Natural killer cell treated with Interleukin-12 subunit alpha and Interleukin-12 subunit beta and Interleukin-15 and Interleukin-18, amount 100 ng/mL, for 72 hours (primary cell): ENCODE results near the gene ZKSCAN8. TPM values are rescaled to one million over a fixed set of nuclear protein-coding genes. Genes with fewer than 3 reads are reported as not detected.

Experiments used
- ATAC-seq, 2 donors: fragments of 150-1000 bp; cut with Tn5 transposase in 1 of 2; sonication (Bioruptor Pico), chemical (Tn5 transposase) in 1 of 2; 2 replicates each; pipeline ENCODE4 v1.10.0; 2021
- DNase-seq: peaks from one replicate; pipeline ENCODE4 v3.0.0; 2022; ENCODE audit warnings: low spot score
- H3K27ac Mint-ChIP-seq, 2 donors: 1 replicate in 1 of 2; 2 replicates in 1 of 2; pipeline ENCODE4 v1.8.0; 2022; ENCODE audit warnings: mixed read lengths in 2 of 2, mild to moderate bottlenecking in 1 of 2, moderate library complexity in 1 of 2
- H3K27me3 Mint-ChIP-seq, 2 donors: 1 replicate in 1 of 2; 2 replicates in 1 of 2; pipeline ENCODE4 v1.8.0; 2022; ENCODE audit warnings: mixed read lengths in 2 of 2
- H3K36me3 Mint-ChIP-seq: one replicate; pipeline ENCODE4 v1.8.0; 2022; ENCODE audit warnings: mixed read lengths
- H3K4me1 Mint-ChIP-seq, 2 donors: 1 replicate in 1 of 2; 2 replicates in 1 of 2; pipeline ENCODE4 v1.8.0; 2022; ENCODE audit warnings: low read depth in 2 of 2, mixed read lengths in 2 of 2, mild to moderate bottlenecking in 1 of 2
- H3K4me3 Mint-ChIP-seq: one replicate; pipeline ENCODE4 v1.8.0; 2022; ENCODE audit warnings: mixed read lengths
- H3K9me3 Mint-ChIP-seq: 2 replicates; pipeline ENCODE4 v1.8.0; 2022; ENCODE audit warnings: mixed read lengths
- total RNA-seq, 2 donors: library from RNA; stranded (reverse); gene quantifications; one replicate each; pipeline ENCODE4 v1.2.3, GENCODE V29; 2022

Gene ZKSCAN8
- total RNA-seq, 2 donors from 2014 or later: 18.2 to 20.0 TPM

DNA sequence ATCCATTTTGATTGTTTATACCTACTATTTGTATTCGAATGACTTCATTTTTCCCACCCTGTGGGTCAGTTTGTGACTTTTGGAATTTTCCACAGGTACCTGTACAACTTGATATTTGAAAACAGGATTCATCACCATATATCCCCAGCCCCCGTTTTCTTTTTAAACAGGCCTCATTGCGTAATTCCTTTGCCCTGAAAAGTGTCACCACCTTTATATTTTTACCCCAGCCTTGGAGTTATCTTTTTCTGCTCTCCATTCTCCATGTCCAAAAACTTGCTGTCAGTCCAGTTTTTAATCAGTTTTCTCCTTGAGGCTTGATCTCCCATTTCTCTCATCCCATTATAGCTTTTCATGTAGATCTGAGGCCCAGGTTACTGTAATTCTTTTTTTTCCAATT is 16.6 kb downstream of the ZKSCAN8 start:
- Mint-ChIP-seq H3K9me3 (peaks cover 6% of the 10 kb centered on the region), H3K27me3 (no peaks in the 10 kb centered on the region), H3K4me1 (peaks cover 6 to 11% of the 10 kb centered on the region in 2 donors), H3K4me3 (no peak overlapping the region), H3K27ac (peak overlapping the region in 1 of 2 donors; percentile 14), H3K36me3 (peaks cover 54% of the 10 kb centered on the region)
- DNase-seq (no peak), ATAC-seq (no peak)

DNA sequence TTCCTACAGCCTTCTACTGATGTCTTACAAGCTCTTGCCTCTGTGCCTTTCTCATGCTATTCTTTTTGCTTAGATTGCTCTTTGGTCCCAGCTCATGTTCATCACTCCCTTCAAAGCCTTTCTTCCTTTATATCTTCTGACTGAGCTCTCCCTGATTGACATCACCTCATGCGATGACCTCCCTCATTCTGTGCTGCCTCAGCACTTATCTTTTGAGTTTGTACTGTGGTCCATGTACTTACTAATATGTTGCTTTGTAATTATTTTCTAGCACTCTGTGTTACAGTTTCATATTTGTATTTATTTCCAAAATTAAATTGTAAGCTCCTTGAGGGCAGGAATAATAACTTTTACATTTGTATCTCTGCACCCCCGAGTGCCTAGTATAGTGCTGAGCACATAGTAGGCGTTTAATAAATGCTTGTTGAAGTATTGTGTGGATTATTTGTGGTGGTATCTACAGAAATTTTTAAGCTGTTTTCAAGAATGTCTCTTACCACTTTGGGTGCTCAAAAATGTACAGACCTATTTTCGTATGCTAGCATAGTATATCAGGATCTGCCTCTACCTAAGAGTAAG is 17.4 kb downstream of the ZKSCAN8 start:
- H3K36me3 Mint-ChIP-seq: peaks cover 47% of the 10 kb centered on the region
- no peak overlapping the region for H3K4me3 Mint-ChIP-seq
- peaks cover 6 to 11% of the 10 kb centered on the region in 2 donors for H3K4me1 Mint-ChIP-seq
- no peaks in the 10 kb centered on the region for H3K27me3 Mint-ChIP-seq
- H3K9me3 Mint-ChIP-seq: peaks cover 6% of the 10 kb centered on the region
- DNase-seq: no peak
- ATAC-seq: no peak
- no peak overlapping the region for H3K27ac Mint-ChIP-seq

DNA sequence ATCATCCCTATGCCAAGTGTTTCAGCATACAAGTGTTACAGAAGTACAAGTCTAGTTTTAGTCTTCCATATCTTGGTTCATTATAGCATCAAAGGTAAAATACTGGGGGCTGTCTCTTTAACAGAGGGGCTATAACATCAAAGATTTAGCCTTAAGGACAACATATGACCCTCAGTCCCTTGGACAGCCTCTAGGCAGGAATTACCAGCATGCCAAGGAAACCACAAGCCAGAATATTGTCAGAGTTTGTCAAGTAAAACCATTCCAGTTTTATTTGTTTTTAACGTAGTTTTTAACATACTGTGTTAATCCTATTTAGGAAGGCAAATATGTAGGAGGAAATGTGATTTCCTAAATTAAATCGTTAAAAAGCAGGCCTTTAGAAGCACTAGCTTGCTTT is 18.6 kb downstream of the ZKSCAN8 start:
- Mint-ChIP-seq H3K9me3 (peaks cover 6% of the 10 kb centered on the region), H3K4me3 (no peak overlapping the region), H3K27me3 (peaks cover 0 to 3% of the 10 kb centered on the region in 2 donors), H3K27ac (no peak overlapping the region), H3K4me1 (peaks cover 6 to 11% of the 10 kb centered on the region in 2 donors), H3K36me3 (peaks cover 35% of the 10 kb centered on the region)
- no peak for DNase-seq
- ATAC-seq: no peak

DNA sequence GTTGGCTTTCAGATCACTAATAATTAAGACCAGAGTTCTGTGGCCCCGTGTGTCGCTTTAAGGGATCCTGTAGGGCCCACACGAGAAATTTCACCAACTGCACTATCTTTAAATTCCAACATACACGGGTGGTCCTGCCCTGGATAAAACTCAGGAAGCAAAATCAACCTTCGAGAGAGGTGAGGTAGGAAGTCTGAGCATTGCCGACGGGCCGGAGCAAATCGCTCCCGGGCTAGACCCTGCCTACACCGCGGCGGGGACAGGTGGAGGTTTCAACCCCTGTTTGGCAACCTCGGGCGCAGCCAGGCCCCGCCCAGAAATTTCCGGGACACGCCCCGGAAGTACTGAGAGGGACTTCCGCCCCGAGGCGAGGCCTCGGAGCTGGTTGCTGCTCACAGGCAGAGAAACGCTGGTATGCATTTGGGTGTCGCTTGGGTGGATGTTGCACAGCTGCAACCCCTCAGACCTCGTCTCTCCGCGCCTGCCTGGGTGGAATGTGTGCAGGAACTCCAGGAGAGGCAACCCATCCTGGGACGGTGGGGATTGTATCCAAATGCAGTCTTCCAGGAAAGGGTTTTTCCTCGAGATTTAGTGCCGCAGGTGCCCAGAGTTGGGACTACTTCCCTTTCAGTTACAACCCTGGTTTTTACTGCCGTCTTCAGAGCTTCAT is 19.9 kb downstream of the ZKSCAN8 start:
- Mint-ChIP-seq H3K9me3 (peaks cover 6% of the 10 kb centered on the region), H3K4me1 (peaks cover 6 to 11% of the 10 kb centered on the region in 2 donors), H3K27ac (peak overlapping the region; percentile 5 to 75), H3K36me3 (peaks cover 30% of the 10 kb centered on the region), H3K27me3 (peaks cover 5 to 9% of the 10 kb centered on the region in 2 donors), H3K4me3 (peak overlapping the region; percentile 71)
- DNase-seq: peak; percentile 88
- ATAC-seq: peak; percentile 89 to 96

DNA sequence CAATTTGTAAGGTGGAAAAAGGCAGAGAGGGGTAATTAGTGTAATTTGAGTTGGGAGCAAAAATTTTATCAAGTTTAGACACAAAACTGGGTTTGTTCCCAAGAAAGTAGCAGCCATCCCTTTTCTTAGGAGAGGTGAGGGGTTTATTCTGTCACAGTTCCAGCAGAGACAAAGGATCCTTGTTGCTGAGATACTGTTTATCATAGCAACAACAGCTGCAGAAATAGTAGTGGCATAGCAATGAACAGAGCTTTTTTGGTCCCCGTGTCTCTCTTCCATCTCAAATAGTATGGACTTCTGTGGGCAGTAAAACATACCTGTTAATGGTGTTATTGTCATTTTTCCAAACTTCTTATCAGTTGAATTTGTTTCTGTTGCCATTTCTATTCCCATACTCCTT is 23.9 kb downstream of the ZKSCAN8 start:
- H3K27me3 Mint-ChIP-seq: peaks cover 7 to 17% of the 10 kb centered on the region in 2 donors
- H3K4me3 Mint-ChIP-seq: no peak overlapping the region
- H3K4me1 Mint-ChIP-seq: peaks cover 6 to 11% of the 10 kb centered on the region in 2 donors
- peaks cover 3% of the 10 kb centered on the region for H3K9me3 Mint-ChIP-seq
- ATAC-seq (no peak), DNase-seq (no peak)
- peaks cover 16% of the 10 kb centered on the region for H3K36me3 Mint-ChIP-seq
- H3K27ac Mint-ChIP-seq: no peak overlapping the region

DNA sequence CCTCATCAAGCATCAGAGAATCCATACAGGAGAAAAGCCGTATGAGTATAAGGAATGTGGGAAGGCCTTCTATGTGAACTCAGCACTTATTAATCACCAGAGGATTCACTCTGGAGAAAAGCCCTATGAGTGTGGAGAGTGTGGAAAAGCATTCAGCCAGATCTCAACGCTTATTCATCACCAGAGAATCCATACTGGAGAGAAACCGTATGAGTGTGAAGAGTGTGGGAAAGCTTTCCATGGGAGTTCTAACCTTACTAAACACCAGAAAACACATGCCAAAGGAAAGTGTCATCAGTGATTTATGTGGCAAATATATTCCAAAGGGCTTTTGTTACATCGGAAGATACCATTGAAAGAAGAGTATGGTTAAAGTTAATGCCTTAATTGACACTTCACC is 25.4 kb downstream of the ZKSCAN8 start:
- H3K9me3 Mint-ChIP-seq: no peaks in the 10 kb centered on the region
- DNase-seq (no peak), ATAC-seq (no peak)
- H3K27ac Mint-ChIP-seq: no peak overlapping the region
- H3K4me1 Mint-ChIP-seq: peaks cover 4% of the 10 kb centered on the region in 2 donors
- no peak overlapping the region for H3K4me3 Mint-ChIP-seq
- H3K36me3 Mint-ChIP-seq: peaks cover 14% of the 10 kb centered on the region
- H3K27me3 Mint-ChIP-seq: peaks cover 7 to 17% of the 10 kb centered on the region in 2 donors

DNA sequence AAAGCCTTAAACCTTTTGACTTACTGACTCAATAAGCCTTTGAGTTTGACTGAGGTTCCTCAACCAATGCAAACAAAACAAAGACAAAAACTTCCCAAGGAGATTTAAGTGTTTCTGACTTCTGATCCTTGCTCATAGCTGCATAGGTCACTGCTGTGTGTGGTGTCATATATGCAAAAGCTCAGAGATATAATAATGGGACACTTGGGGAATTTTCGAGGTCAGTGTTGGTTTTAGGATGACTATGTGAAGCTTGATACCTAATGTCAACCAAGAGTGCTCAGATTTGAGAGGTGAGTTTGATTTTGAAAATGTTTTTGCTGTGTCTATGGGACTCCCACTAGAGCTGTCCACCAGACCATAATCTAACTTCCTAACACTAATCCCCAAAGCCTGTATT is 26.2 kb downstream of the ZKSCAN8 start:
- DNase-seq (no peak), ATAC-seq (no peak)
- no peak overlapping the region for H3K27ac Mint-ChIP-seq
- no peak overlapping the region for H3K4me3 Mint-ChIP-seq
- peaks cover 9% of the 10 kb centered on the region for H3K36me3 Mint-ChIP-seq
- H3K27me3 Mint-ChIP-seq: peaks cover 7 to 17% of the 10 kb centered on the region in 2 donors
- H3K9me3 Mint-ChIP-seq: no peaks in the 10 kb centered on the region
- no peaks in the 10 kb centered on the region for H3K4me1 Mint-ChIP-seq

DNA sequence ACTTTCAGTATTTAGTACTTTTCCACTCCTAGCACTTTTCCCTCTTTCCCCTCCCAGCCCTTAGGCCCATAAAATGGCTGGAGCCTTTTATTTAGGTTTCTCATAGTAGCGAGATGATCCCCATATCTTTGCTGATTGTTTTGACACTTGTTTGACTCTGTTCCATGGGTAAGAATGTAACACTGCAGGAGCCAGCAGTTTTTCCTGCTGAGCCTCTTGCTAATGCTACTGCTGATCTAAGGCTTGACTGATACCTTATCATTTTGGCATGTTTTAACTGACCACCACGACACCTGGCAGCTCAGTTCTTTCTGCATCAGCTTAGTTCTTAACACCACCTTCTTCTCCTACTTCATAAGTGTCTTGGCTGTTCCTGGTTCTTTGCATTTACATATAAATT is 29.6 kb downstream of the ZKSCAN8 start:
- ATAC-seq: no peak
- H3K36me3 Mint-ChIP-seq: peaks cover 10% of the 10 kb centered on the region
- no peaks in the 10 kb centered on the region for H3K4me1 Mint-ChIP-seq
- no peak overlapping the region for H3K27ac Mint-ChIP-seq
- H3K27me3 Mint-ChIP-seq: peaks cover 22 to 23% of the 10 kb centered on the region in 2 donors
- H3K9me3 Mint-ChIP-seq: no peaks in the 10 kb centered on the region
- DNase-seq: no peak
- H3K4me3 Mint-ChIP-seq: no peak overlapping the region

DNA sequence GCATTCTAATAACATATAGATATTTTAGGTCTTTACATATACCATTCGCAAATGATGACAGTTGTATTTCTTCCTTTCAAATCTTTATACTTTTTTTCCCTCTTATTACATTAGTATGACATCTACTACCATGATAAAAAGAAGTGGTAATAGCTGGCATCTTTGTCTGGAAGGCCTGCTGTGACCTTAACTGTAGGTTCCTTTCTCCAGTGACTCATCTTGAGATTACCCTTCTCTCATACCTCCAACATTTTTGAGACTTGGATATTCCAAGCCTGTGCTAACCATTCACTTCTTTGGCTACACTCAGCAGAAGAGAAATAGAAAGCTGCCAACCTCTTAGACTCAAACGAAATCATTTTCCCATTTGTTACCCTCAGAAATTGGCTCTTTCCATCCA is 30.3 kb downstream of the ZKSCAN8 start:
- no peak for ATAC-seq
- no peaks in the 10 kb centered on the region for H3K4me1 Mint-ChIP-seq
- H3K27me3 Mint-ChIP-seq: peaks cover 22% of the 10 kb centered on the region in 2 donors
- no peaks in the 10 kb centered on the region for H3K9me3 Mint-ChIP-seq
- no peak for DNase-seq
- H3K36me3 Mint-ChIP-seq: peaks cover 9% of the 10 kb centered on the region
- no peak overlapping the region for H3K27ac Mint-ChIP-seq
- no peak overlapping the region for H3K4me3 Mint-ChIP-seq

DNA sequence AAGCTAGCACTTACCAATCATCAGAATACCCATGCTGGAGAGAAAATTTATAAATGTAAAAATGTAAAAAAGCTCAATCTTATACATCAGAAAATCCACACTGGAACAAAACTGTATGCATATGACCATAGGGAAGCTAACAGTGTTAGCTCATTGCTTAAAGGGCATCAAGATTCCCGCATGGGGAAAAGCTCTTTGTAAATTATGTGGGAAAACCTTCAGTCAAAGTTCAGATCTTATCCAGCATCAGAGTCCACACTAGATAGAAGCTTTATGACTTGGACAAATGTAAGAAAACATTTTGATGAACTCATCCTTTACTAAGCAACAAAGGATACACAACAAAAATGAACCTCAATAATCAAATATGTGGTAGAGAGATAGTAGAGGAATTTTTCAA is 34.7 kb downstream of the ZKSCAN8 start:
- Mint-ChIP-seq H3K4me3 (no peak overlapping the region), H3K4me1 (no peaks in the 10 kb centered on the region), H3K9me3 (no peaks in the 10 kb centered on the region), H3K27ac (no peak overlapping the region), H3K36me3 (peaks cover 5% of the 10 kb centered on the region), H3K27me3 (peaks cover 25 to 48% of the 10 kb centered on the region in 2 donors)
- ATAC-seq (no peak), DNase-seq (no peak)

DNA sequence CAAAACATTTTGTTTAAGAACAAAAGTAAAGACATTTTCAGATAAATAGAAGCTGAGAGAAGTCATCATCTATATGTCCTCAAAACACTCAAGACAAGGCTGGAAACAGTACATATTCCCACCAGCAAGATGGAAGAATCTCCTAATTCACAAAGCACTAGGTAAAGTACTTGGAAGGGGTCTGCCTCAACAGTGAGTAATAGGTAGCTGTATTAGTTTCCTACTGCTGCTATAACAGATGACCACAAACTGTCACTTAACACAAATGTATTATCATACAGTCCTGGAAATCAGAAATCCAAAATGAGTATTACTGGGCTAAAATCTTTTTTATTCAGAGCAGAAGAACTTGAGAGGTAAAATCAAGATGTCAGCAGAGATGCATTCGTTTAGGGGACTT is 40.6 kb downstream of the ZKSCAN8 start:
- DNase-seq: no peak
- Mint-ChIP-seq H3K9me3 (no peaks in the 10 kb centered on the region), H3K27me3 (peaks cover 20 to 44% of the 10 kb centered on the region in 2 donors), H3K4me3 (no peak overlapping the region), H3K27ac (no peak overlapping the region), H3K4me1 (no peaks in the 10 kb centered on the region), H3K36me3 (peaks cover 6% of the 10 kb centered on the region)
- no peak for ATAC-seq

DNA sequence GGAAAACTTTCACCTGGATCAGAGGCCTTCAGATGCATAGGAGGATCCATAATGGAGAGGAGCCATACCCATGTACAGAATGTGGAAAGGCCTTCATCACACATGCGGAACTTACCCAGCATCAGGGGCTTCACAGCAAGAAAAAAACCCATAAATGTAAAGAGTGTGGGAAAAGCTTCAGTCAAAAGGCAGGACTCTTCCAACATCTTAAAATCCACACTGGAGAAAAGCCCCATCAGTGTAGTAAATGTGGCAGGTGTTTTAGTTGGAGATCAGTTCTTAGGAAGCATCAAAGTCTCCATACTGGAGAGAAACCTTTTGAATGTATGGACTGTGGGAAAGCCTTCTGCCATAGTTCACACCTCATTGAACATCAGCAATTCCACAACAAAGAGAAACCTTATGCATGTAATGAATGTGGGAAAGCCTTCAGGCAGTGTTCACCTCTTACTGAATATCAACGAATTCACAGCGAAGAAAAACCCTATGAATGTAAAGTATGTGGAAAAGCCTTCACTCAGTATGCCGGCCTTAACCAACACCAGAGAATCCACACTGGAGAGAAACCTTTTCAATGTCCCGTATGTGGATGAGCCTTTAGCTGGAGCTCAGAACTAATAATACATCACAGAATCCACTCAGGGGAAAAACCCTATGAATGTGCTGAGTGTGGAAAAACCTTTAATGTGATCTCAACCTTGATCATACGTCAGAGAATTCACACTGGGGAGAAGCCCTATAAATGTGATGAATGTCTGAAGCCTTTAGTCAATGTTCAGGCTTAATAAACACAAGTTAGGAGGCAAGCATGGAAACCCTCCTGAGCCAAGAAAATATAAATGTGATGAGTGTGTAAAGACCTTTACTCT is 46.7 kb downstream of the ZKSCAN8 start:
- H3K36me3 Mint-ChIP-seq: peaks cover 34% of the 10 kb centered on the region
- H3K27me3 Mint-ChIP-seq: peaks cover 9 to 17% of the 10 kb centered on the region in 2 donors
- H3K27ac Mint-ChIP-seq: no peak overlapping the region
- no peak overlapping the region for H3K4me3 Mint-ChIP-seq
- no peak for ATAC-seq
- peaks cover 12% of the 10 kb centered on the region for H3K9me3 Mint-ChIP-seq
- H3K4me1 Mint-ChIP-seq: no peaks in the 10 kb centered on the region
- DNase-seq: no peak

DNA sequence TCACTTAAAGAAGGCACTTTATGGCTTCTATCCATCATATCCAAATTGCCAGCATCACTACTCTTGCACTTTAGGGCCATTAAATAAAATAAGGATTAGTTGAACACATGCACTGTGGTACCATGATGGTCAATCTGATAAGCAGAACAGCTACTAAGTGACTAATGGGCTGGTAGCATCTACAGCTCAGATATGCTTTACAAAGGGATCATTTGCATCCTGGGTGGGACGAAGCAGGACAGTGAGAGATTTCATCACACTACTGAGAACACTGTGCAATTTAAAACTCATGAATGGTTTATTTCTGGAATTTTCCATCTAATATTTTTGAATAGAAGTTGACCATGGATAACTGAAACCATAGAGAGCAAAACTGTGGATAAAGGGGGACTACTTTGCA is 58.3 kb downstream of the ZKSCAN8 start:
- H3K4me1 Mint-ChIP-seq: peaks cover 0 to 5% of the 10 kb centered on the region in 2 donors
- ATAC-seq: no peak
- DNase-seq: no peak
- peaks cover 12% of the 10 kb centered on the region for H3K9me3 Mint-ChIP-seq
- peaks cover 32% of the 10 kb centered on the region for H3K36me3 Mint-ChIP-seq
- peaks cover 34 to 73% of the 10 kb centered on the region in 2 donors for H3K27me3 Mint-ChIP-seq
- H3K4me3 Mint-ChIP-seq: no peak overlapping the region
- no peak overlapping the region for H3K27ac Mint-ChIP-seq

DNA sequence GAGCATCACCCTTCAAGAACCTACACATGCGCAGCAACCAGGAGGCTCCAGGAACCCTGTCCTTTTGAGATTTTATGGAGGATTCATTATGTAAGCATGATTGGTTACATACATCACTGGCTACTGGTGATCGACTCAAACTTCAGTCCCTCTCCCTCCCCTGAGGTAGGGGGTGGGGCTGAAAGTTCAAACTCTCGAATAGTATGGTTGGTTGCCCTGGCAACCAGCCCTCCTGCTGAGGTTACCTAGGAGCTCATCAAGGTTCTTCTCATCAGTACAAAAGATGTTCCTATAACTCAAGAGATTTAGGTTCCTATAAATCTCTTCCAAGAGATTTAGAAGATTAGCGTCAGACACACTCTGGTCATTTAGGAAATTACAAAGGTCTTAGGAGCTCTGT is 61.5 kb downstream of the ZKSCAN8 start:
- Mint-ChIP-seq H3K27ac (no peak overlapping the region), H3K9me3 (peaks cover 7% of the 10 kb centered on the region), H3K27me3 (peaks cover 41 to 76% of the 10 kb centered on the region in 2 donors), H3K36me3 (peaks cover 20% of the 10 kb centered on the region), H3K4me1 (peaks cover 11 to 16% of the 10 kb centered on the region in 2 donors), H3K4me3 (no peak overlapping the region)
- DNase-seq: no peak
- ATAC-seq: no peak
